Tibial nerve (tissue), 4 donors: ENCODE results near the gene FAM163B. TPM values are rescaled to one million over a fixed set of nuclear protein-coding genes. Genes with fewer than 3 reads are reported as not detected.

Source experiments
- DNase-seq, 2 donors: peaks; one replicate each; pipeline ENCODE4 v3.0.0-alpha.2; 2019; ENCODE audit warnings: low spot score in 2 of 2
- H3K27ac ChIP-seq, 4 donors: fragments of 200-600 bp; sonication (generic) in 3 of 4; one replicate each; pipeline ENCODE4 v1.5.1; 2017 to 2019; ENCODE audit warnings: mild to moderate bottlenecking in 1 of 4
- H3K27me3 ChIP-seq, 2 donors: fragments of 200-600 bp; sonication (generic) in 1 of 2; one replicate each; pipeline versions ENCODE4 v1.5.1 to v1.6.0; 2017 to 2019
- H3K36me3 ChIP-seq, 3 donors: fragments of 200-600 bp; sonication (generic); one replicate each; pipeline ENCODE4 v1.5.1; 2018 to 2019
- H3K4me1 ChIP-seq, 4 donors: fragments of 200-600 bp; sonication (generic) in 3 of 4; one replicate each; pipeline ENCODE4 v1.5.1; 2017 to 2019
- H3K4me3 ChIP-seq, 4 donors: fragments of 200-600 bp; sonication (generic) in 3 of 4; one replicate each; pipeline ENCODE4 v1.5.1; 2017 to 2019; ENCODE audit warnings: mild to moderate bottlenecking in 1 of 4, moderate library complexity in 1 of 4
- H3K9me3 ChIP-seq, 4 donors: fragments of 200-600 bp; sonication (generic) in 3 of 4; one replicate each; pipeline ENCODE4 v1.5.1; 2017 to 2019
- CTCF ChIP-seq, 5 experiments: fragments of 200-600 bp in 3 of 5; fragments of 450-650 bp in 2 of 5; sonication (generic) in 3 of 5; IDR thresholded peaks; one replicate each; pipeline ENCODE4 v1.5.1; 2016 to 2019; ENCODE audit warnings: antibody characterized with exemption in 5 of 5, mild to moderate bottlenecking in 3 of 5, moderate library complexity in 2 of 5
- EP300 ChIP-seq, 2 donors: sonication (generic); formaldehyde crosslinking; IDR thresholded peaks; one replicate each; pipeline ENCODE4 v1.6.1; 2017; ENCODE audit warnings: antibody characterized with exemption in 2 of 2, mild to moderate bottlenecking in 1 of 2
- POLR2A ChIP-seq, 2 donors: fragments of 450-650 bp; IDR thresholded peaks; one replicate each; pipeline ENCODE4 v1.6.1; 2017; ENCODE audit warnings: antibody characterized with exemption in 2 of 2, mild to moderate bottlenecking in 2 of 2, moderate library complexity in 2 of 2
- WGBS, 2 donors: methylation state at CpG; one replicate each; pipeline ENCODE4 v1.1.5; 2018; 5-methylcytosine and 5-hydroxymethylcytosine counted together
- total RNA-seq, 4 donors: library from RNA; depleted of rRNA; stranded (reverse); fragments of >200 nt; gene quantifications; one replicate each; pipeline ENCODE4 v1.1.0, GENCODE V29; 2016

The FAM163B gene
- total RNA-seq, 4 donors from 2014 or later: 0.90 to 2.2 (median 1.0) TPM; not detected in 1

- peaks cover 0 to 16% (median 0%) of the 10 kb centered on the region in 3 donors for H3K36me3 ChIP-seq
- H3K27me3 ChIP-seq: no peaks in the 10 kb centered on the region
- WGBS, 2 donors: 92 to 94% methylated on average over 8 of the region's 8 CpGs
- no peak overlapping the region for H3K4me3 ChIP-seq
- H3K27ac ChIP-seq: no peak overlapping the region
- peaks cover 0 to 25% (median 5%) of the 10 kb centered on the region in 4 donors for H3K4me1 ChIP-seq
- no peak for TF ChIP-seq POLR2A (IDR thresholded peaks at IDR 0.05)
- TF ChIP-seq CTCF (IDR thresholded peaks at IDR 0.05): no peak
- no peak for TF ChIP-seq EP300 (IDR thresholded peaks at IDR 0.05)
- H3K9me3 ChIP-seq: no peaks in the 10 kb centered on the region
- DNase-seq: no peak
Observed at GRCh38 chr9:133554729-133555128, 54.5 kb downstream of the FAM163B start.

GRCh38 chr9:133553973-133554713 lies 55.0 kb downstream of the FAM163B start:
- no peak overlapping the region for H3K27ac ChIP-seq
- H3K27me3 ChIP-seq: no peaks in the 10 kb centered on the region
- no peak for DNase-seq
- no peaks in the 10 kb centered on the region for H3K9me3 ChIP-seq
- peaks cover 0 to 21% (median 5%) of the 10 kb centered on the region in 4 donors for H3K4me1 ChIP-seq
- TF ChIP-seq POLR2A (IDR thresholded peaks at IDR 0.05) (no peak), CTCF (IDR thresholded peaks at IDR 0.05) (no peak), EP300 (IDR thresholded peaks at IDR 0.05) (no peak)
- WGBS, 2 donors: 72 to 83% methylated on average over 30 to 31 of the region's 31 CpGs
- H3K4me3 ChIP-seq: no peak overlapping the region
- H3K36me3 ChIP-seq: peaks cover 0 to 16% (median 0%) of the 10 kb centered on the region in 3 donors

GRCh38 chr9:133553123-133553522 lies 56.1 kb downstream of the FAM163B start:
- Histone ChIP-seq H3K4me1 (peaks cover 0 to 11% (median 4%) of the 10 kb centered on the region in 4 donors), H3K27ac (no peak overlapping the region), H3K36me3 (peaks cover 0 to 16% (median 0%) of the 10 kb centered on the region in 3 donors), H3K4me3 (no peak overlapping the region), H3K9me3 (no peaks in the 10 kb centered on the region), H3K27me3 (no peaks in the 10 kb centered on the region)
- no peak for DNase-seq
- TF ChIP-seq POLR2A (IDR thresholded peaks at IDR 0.05): no peak
- no peak for TF ChIP-seq CTCF (IDR thresholded peaks at IDR 0.05)
- TF ChIP-seq EP300 (IDR thresholded peaks at IDR 0.05): no peak
- WGBS, 2 donors: 76 to 83% methylated on average over 9 to 10 of the region's 10 CpGs

GRCh38 chr9:133552236-133552635 lies 57.0 kb downstream of the FAM163B start:
- Histone ChIP-seq H3K36me3 (peaks cover 0 to 16% (median 0%) of the 10 kb centered on the region in 3 donors), H3K27me3 (no peaks in the 10 kb centered on the region), H3K4me1 (peaks cover 0 to 2% (median 0%) of the 10 kb centered on the region in 4 donors), H3K4me3 (no peak overlapping the region), H3K9me3 (no peaks in the 10 kb centered on the region), H3K27ac (no peak overlapping the region)
- no peak for DNase-seq
- no peak for TF ChIP-seq EP300 (IDR thresholded peaks at IDR 0.05)
- no peak for TF ChIP-seq CTCF (IDR thresholded peaks at IDR 0.05)
- no peak for TF ChIP-seq POLR2A (IDR thresholded peaks at IDR 0.05)
- 85 to 87% methylated on average over 8 of the region's 8 CpGs for WGBS, 2 donors

- WGBS, 2 donors: 77 to 80% methylated on average over 7 of the region's 7 CpGs
- peaks cover 0 to 2% (median 0%) of the 10 kb centered on the region in 4 donors for H3K4me1 ChIP-seq
- TF ChIP-seq POLR2A (IDR thresholded peaks at IDR 0.05) (no peak), EP300 (IDR thresholded peaks at IDR 0.05) (no peak), CTCF (IDR thresholded peaks at IDR 0.05) (no peak)
- peaks cover 0 to 16% (median 0%) of the 10 kb centered on the region in 3 donors for H3K36me3 ChIP-seq
- no peak for DNase-seq
- H3K9me3 ChIP-seq: no peaks in the 10 kb centered on the region
- H3K27ac ChIP-seq: no peak overlapping the region
- H3K27me3 ChIP-seq: no peaks in the 10 kb centered on the region
- H3K4me3 ChIP-seq: no peak overlapping the region
Observed at GRCh38 chr9:133551446-133551845, 57.7 kb downstream of the FAM163B start.
